Ureter (tissue), 1 donor: ENCODE data around the gene HLA-G. TPM values are rescaled to one million over a fixed set of nuclear protein-coding genes. Genes with fewer than 3 reads are reported as not detected.
"Not testable (repeated sequence)": the region's sequence is repeated elsewhere in the genome, so short reads cannot be mapped to it uniquely, and the experiment has no call there.

ENCODE experiments used
- DNase-seq: peaks from one replicate; pipeline ENCODE4 v3.0.0-alpha.2; 2020; ENCODE audit warnings: low spot score
- total RNA-seq: library from RNA; stranded (reverse); gene quantifications from one replicate; pipeline ENCODE4 v1.2.4, GENCODE V29; 2023
- donor health status: DM: yes; HTN: yes; CAD: no.

The HLA-G gene
- total RNA-seq, 1 donor from 2014 or later, result not detected

DNA sequence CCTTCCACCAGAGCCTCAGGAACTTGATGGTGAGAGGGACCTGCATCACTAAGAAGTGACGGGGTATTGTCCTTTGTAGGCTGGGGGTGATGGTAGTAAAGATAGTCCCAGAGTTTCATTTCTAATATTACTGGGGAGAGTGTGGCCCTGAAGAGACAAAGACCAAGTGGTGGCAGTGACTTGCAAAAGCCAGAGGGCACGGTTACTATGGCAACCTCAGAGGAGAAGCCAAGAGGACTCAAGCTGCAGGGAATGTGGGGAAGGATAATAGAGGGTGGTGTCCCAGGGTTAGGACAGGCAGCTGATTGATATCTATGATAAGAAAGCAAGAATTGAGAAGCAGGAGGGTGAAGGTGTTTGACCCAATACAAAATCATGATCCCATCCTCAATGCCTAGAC, 42.5 kb downstream of the HLA-G start:
- DNase-seq, result no peak

GRCh38 chr6:29872791-29873190, 45.2 kb downstream of the HLA-G start:
- DNase-seq, result no peak

GRCh38 chr6:29875257-29875656, 47.6 kb downstream of the HLA-G start:
- no peak for DNase-seq

DNA sequence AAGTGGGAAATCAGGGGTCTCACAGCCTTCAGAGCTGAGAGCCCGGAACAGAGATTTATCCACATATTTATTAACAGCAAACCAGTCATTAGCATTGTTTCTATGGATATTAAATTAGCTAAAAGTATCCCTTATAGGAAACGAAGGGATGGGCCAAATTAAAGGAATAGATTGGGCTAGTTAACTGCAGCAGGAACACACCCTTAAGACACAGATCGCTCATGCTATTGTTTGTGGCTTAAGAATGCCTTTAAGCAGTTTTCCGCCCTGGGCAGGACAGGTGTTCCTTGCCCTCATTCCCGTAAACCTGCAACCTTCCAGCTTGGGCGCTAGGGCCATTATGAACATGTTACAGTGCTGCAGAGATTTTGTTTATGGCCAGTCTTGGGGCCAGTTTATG, 48.1 kb downstream of the HLA-G start:
- not testable (repeated sequence) for DNase-seq

Other genes starting within 250 kb of the HLA-G start
- not detected for gene OR2H2, start 242.7 kb upstream of the HLA-G start, total RNA-seq
- 64.3 TPM for gene GABBR1, start 194.6 kb upstream of the HLA-G start, total RNA-seq
- gene MOG, start 170.7 kb upstream of the HLA-G start, total RNA-seq, result not detected
- gene ZFP57, start 146.7 kb upstream of the HLA-G start, total RNA-seq, result 3.0 TPM
- 51.6 TPM for gene HLA-F, start 104.4 kb upstream of the HLA-G start, total RNA-seq
- 304 TPM for gene HLA-A, start 114.7 kb downstream of the HLA-G start, total RNA-seq
- 33.2 TPM for gene POLR1H, start 233.4 kb downstream of the HLA-G start, total RNA-seq
- gene PPP1R11, start 239.4 kb downstream of the HLA-G start, total RNA-seq, result 76.0 TPM
- 0.65 TPM for gene RNF39, start 247.9 kb downstream of the HLA-G start, total RNA-seq